Measurements from ENCODE around the gene BTBD16.

DNA sequence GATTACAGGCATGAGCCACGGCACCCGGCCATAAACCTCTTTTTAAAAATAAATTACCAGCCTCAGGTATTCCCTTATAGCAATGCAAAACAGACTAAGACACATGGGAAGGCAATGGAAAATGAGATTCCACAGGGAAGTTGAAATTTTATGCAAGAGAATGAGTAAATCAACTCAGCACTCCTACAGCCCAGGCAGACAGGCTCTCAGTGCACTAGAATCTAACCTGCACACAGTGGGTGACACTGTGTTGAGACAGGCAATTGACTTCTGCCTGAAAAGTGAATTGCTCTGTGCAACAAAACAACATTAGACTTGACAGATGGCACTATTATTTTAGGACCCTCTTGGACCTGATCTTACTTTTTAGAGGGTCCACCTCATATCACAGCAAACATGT, 83.3 kb downstream of the BTBD16 start:
- TF ChIP-seq CTCF (IDR thresholded peaks at IDR 0.05) = no peak
- no peak for TF ChIP-seq POLR2A (IDR thresholded peaks at IDR 0.05)
- no peak for TF ChIP-seq EP300 (IDR thresholded peaks at IDR 0.05)
- TF ChIP-seq POLR2AphosphoS5 (IDR thresholded peaks at IDR 0.05) = no peak
